Psoas muscle (tissue), 8 donors: ENCODE data around the gene LMO2. TPM values are rescaled to one million over a fixed set of nuclear protein-coding genes. Genes with fewer than 3 reads are reported as not detected.

Source experiments
- ATAC-seq, 4 donors: fragments of 200-7000 bp; cut with Tn5 transposase; one replicate each; pipeline ENCODE4 v1.9.1; 2020; ENCODE audit warnings: moderate library complexity in 3 of 4, mild to moderate bottlenecking in 2 of 4
- DNase-seq, 2 donors: peaks; one replicate each; pipeline ENCODE4 v3.0.0-alpha.2; 2020
- H3K27ac ChIP-seq: fragments of 200-600 bp; one replicate; pipeline ENCODE4 v1.8.0; 2022
- H3K27me3 ChIP-seq, 3 donors: fragments of 200-600 bp in 1 of 3; one replicate each; pipeline versions ENCODE4 v1.6.1 to v1.8.0; 2013 to 2022; ENCODE audit warnings: low read length in 2 of 3, mild to moderate bottlenecking in 2 of 3, moderate library complexity in 1 of 3; ENCODE audit not compliant: insufficient read depth in 3 of 3
- H3K36me3 ChIP-seq, 2 donors: fragments of 200-600 bp in 1 of 2; one replicate each; pipeline versions ENCODE4 v1.6.1 to v1.8.0; 2013 to 2022; ENCODE audit warnings: low read depth in 1 of 2, mild to moderate bottlenecking in 1 of 2, moderate library complexity in 1 of 2; ENCODE audit not compliant: insufficient read depth in 1 of 2
- H3K4me1 ChIP-seq: fragments of 200-600 bp; one replicate; pipeline ENCODE4 v1.8.0; 2022
- H3K4me3 ChIP-seq: fragments of 200-600 bp; one replicate; pipeline ENCODE4 v1.8.0; 2022; ENCODE audit warnings: mild to moderate bottlenecking
- H3K9me3 ChIP-seq: fragments of 200-600 bp; one replicate; pipeline ENCODE4 v1.8.0; 2022
- WGBS, 3 donors: extraction: QIAGEN DNeasy Blood & Tissue Kit; methylation state at CpG; one replicate each; pipeline versions ENCODE4 v1.1.6 to v1.1.7; 2013; 5-methylcytosine and 5-hydroxymethylcytosine counted together
- intact Hi-C, 2 donors: fragments of 100-400 bp; cut with DNase I; formaldehyde crosslinking; loops; one replicate each; pipeline versions ENCODE4 v1.11.0 to v1.14.2; 2022
- polyA plus RNA-seq, 3 donors: library from polyadenylated mRNA; stranded (reverse); fragments of 200-250 nt; gene quantifications; one replicate each; pipeline ENCODE4 v1.2.3, GENCODE V29; 2013
- total RNA-seq, 4 donors: library from RNA; stranded (reverse); fragmentation: NEBNext Ultra II Directional in 2 of 4; extraction: Animal tissue kit (Norgen Biotek cat#: 25700) in 2 of 4; gene quantifications; one replicate each; pipeline versions ENCODE4 v1.2.1 to v1.2.4, GENCODE V29; 2021 to 2023
- TF ChIP-seq, protein P1 (sequence below): fragments of 200-600 bp; IDR thresholded peaks from one replicate; pipeline ENCODE4 v1.8.0; 2022; ENCODE audit warnings: antibody characterized with exemption
- donor health status: healthy with polysubstance abuse.
- donor health status: DM: no; HTN: no; CAD: no; lungs with moderate emphysema.
- donor health status: Bipolar disorder and iron deficiency.
- donor health status: healthy.
- donor health status: DM: yes; HTN: yes; CAD: no.
- donor health status: DM: no; HTN: no; CAD: no.
- donor health status: DM: no; HTN: no; CAD: no.
- donor health status: DM: yes; HTN: yes; CAD: no.

Gene LMO2
- total and polyA plus RNA-seq, 7 donors: 8.0 to 47.1 (median 12.3) TPM

DNA sequence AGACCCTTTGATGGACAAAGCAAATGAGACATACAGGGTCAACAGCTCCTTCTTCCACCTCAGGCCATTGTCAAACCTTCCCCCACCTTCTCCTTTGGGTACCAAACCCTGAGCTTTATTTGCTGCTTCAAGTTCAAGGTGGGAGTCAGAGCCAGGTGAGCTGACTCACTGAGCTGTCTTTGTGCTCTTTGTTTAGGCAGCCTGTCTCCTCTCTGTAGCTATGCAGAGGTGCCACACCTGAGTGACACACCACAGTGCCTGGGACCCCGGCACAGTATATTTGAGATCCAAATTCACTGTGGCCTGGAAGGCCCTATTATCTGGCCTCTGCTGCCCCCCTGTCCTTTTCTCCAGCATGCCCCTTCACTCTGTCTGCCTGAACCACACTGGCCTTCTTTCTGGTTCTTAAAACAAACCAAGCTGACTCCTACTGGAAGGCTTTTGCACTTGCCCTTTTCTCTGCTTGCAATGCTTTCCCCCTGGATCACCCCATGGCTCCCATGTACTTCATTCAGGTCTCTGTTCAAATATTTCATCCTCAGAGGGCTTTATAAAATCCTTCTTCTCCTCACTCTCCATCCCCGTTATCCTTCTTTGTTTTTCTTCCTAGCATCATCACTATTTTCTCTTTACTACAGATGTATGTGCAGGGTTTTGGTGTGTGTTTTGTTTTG lies 16.1 kb downstream of the LMO2 start:
- DNase-seq (no peak), ATAC-seq (no peak)
- H3K27ac ChIP-seq: no peak overlapping the region
- peaks cover 1% of the 10 kb centered on the region for H3K4me1 ChIP-seq
- H3K4me3 ChIP-seq: no peak overlapping the region
- no peaks in the 10 kb centered on the region for H3K27me3 ChIP-seq
- TF ChIP-seq, protein P1, sequence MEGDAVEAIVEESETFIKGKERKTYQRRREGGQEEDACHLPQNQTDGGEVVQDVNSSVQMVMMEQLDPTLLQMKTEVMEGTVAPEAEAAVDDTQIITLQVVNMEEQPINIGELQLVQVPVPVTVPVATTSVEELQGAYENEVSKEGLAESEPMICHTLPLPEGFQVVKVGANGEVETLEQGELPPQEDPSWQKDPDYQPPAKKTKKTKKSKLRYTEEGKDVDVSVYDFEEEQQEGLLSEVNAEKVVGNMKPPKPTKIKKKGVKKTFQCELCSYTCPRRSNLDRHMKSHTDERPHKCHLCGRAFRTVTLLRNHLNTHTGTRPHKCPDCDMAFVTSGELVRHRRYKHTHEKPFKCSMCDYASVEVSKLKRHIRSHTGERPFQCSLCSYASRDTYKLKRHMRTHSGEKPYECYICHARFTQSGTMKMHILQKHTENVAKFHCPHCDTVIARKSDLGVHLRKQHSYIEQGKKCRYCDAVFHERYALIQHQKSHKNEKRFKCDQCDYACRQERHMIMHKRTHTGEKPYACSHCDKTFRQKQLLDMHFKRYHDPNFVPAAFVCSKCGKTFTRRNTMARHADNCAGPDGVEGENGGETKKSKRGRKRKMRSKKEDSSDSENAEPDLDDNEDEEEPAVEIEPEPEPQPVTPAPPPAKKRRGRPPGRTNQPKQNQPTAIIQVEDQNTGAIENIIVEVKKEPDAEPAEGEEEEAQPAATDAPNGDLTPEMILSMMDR: no peak
- H3K36me3 ChIP-seq: no peaks in the 10 kb centered on the region
- 93 to 100% (median 98%) methylated on average over 2 of the region's 2 CpGs for WGBS, 3 donors
- intact Hi-C loops: no loop called here
- H3K9me3 ChIP-seq: no peaks in the 10 kb centered on the region

DNA sequence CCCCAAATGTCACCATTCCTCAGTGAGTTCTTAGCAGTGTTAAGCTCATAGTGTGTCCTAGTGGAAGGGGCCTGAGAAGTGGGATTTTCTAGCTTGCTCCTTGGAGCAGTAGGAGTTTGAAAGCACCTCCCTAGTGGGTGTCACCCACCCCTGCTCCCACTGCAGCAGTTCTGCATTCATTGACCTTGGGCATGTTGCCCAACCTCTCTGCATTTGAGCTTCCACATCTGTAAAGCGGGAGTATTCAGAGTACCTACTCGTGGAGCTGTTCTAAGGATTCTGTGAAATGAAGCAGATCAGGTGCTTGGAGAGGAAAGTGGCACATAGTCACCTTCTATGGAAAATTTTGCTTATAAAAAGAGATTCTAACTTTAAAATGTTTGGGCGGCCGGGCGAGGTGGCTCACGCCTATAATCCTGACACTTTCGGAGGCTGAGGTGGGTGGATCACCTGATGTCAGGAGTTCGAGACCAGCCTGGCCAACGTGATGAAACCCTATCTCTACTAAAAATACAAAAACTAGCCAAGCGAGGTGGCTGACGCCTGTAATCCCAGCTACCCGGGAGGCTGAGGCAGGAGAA lies 16.9 kb downstream of the LMO2 start:
- TF ChIP-seq, protein P1: no peak
- ATAC-seq (no peak), DNase-seq (no peak)
- Histone ChIP-seq H3K4me3 (no peak overlapping the region), H3K36me3 (no peaks in the 10 kb centered on the region), H3K4me1 (peaks cover 7% of the 10 kb centered on the region), H3K27ac (no peak overlapping the region), H3K9me3 (no peaks in the 10 kb centered on the region), H3K27me3 (no peaks in the 10 kb centered on the region)
- intact Hi-C loops: no loop called here
- 92 to 93% (median 93%) methylated on average over 12 of the region's 12 CpGs for WGBS, 3 donors

DNA sequence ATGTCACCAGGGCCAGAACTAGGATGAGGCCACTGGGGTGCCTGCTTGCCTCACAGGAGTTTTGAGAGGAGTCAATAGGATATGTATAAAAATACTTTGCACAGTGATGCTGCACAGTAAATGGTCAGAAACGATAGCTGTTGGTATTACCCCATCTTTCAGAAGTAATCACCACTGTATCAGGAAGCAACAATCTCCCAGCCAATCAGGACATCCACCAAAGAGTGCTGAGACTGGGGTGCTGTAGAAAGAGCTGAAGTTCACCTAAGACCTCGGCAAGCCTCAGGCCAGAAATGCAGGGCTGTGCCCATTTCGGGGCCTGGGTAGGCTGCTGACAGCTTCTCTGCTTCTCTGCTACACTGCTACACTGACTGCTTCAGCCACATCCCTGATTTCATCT lies 17.4 kb downstream of the LMO2 start:
- Histone ChIP-seq H3K27me3 (no peaks in the 10 kb centered on the region), H3K27ac (no peak overlapping the region), H3K4me1 (peaks cover 7% of the 10 kb centered on the region), H3K9me3 (no peaks in the 10 kb centered on the region), H3K4me3 (no peak overlapping the region), H3K36me3 (no peaks in the 10 kb centered on the region)
- ATAC-seq (no peak), DNase-seq (no peak)
- 82 to 87% (median 83%) methylated on average over 3 of the region's 3 CpGs for WGBS, 3 donors
- TF ChIP-seq, protein P1: no peak
- intact Hi-C loops: no loop called here

DNA sequence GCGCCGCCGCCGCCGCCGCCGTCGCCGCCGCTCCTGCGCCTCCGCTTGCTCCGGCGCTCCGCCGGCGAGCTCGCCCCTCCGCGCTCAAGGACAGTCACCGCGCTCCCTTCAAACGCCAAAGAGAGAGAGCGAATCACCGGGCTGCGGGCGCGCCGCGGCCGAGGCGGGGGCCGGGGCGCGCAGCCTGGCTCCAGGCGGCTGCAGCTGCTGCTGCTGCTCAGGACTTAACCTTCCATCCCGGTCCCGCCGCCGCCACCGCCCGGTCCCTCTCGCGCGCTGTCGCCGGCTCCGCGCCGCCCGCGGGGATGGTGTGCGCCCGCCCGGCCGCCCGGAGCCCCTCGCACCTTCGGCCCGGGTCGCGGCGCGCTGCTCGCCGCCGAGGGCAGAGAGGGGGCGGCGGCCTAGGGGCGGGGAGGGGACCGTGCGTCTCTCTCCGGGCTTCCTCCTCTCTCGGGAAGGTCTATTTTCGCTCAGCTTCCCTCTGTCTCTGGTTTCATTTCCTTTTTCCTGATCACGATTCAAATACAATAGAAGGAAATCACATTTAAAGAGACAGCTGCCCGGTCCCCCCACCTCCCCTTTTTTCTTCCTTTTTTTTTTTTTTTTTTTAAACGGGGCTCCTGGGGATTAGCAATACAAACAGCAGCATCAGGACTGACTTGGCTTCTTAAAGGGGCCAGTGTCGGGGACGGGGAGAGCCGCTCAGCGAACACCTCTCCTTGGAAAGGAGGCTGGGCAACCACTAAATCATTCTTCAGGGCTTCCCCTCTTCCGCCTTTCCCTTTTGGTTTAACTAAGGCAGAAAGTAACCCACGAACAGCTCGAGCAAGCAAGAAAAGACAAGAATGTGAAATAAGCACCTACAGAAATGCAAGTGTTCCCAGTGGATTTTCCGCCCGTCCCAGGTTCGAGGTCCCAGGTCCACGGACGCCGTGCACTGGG lies 22.1 kb downstream of the LMO2 start:
- Histone ChIP-seq H3K36me3 (peaks cover 0 to under 1% of the 10 kb centered on the region in 2 donors), H3K4me3 (peak overlapping the region; percentile 82), H3K27ac (peak overlapping the region; percentile 73), H3K4me1 (peaks cover 11% of the 10 kb centered on the region), H3K27me3 (no peaks in the 10 kb centered on the region), H3K9me3 (no peaks in the 10 kb centered on the region)
- TF ChIP-seq, protein P1: no peak
- intact Hi-C loops: no loop called here
- ATAC-seq (peak; percentile 82 to 92 (median 90)), DNase-seq (peak; percentile 53 to 81)
- WGBS, 3 donors: 0 to 1% (median 0%) methylated on average over 48 to 91 of the region's 91 CpGs
